ENCODE measurements around the gene SLC43A2.

Gene SLC43A2

GRCh38 chr17:1559047-1560043 is 69.3 kb downstream of the SLC43A2 start:
- ATAC-seq, result no peak
- no peak for TF ChIP-seq ZFP3 (CRISPR knock-in tag; IDR thresholded peaks at IDR 0.05)
- no peak for TF ChIP-seq ARNTL (CRISPR knock-in tag; IDR thresholded peaks at IDR 0.05; ENCODE audit: borderline replicate concordance, low read depth)
- no peak for TF ChIP-seq GLIS3 (CRISPR knock-in tag; IDR thresholded peaks at IDR 0.05)
- no peak for TF ChIP-seq CSDC2 (CRISPR knock-in tag; IDR thresholded peaks at IDR 0.05)
- TF ChIP-seq POU6F1 (CRISPR knock-in tag; IDR thresholded peaks at IDR 0.05; ENCODE audit: borderline replicate concordance, low read depth), result no peak
- no peak for TF ChIP-seq ESRRG (CRISPR knock-in tag; IDR thresholded peaks at IDR 0.05)
- TF ChIP-seq SNAI2 (CRISPR knock-in tag; IDR thresholded peaks at IDR 0.05), result no peak
- TF ChIP-seq TOX (CRISPR knock-in tag; IDR thresholded peaks at IDR 0.05; ENCODE audit: borderline replicate concordance), result no peak
- TF ChIP-seq ZNF70 (CRISPR knock-in tag; IDR thresholded peaks at IDR 0.05), result no peak
- no peak for TF ChIP-seq CREB5 (CRISPR knock-in tag; IDR thresholded peaks at IDR 0.05; ENCODE audit: low read depth)
- TF ChIP-seq ZNF8 (CRISPR knock-in tag; IDR thresholded peaks at IDR 0.05), result no peak
- no peak for TF ChIP-seq PPARA (CRISPR knock-in tag; IDR thresholded peaks at IDR 0.05; ENCODE audit: borderline replicate concordance)
- no peak for TF ChIP-seq OSR1 (CRISPR knock-in tag; IDR thresholded peaks at IDR 0.05)
- no peak for TF ChIP-seq TCF4 (CRISPR knock-in tag; IDR thresholded peaks at IDR 0.05; ENCODE audit: borderline replicate concordance)
- TF ChIP-seq TSHZ2 (CRISPR knock-in tag; IDR thresholded peaks at IDR 0.05), result no peak
- TF ChIP-seq ZNF565 (CRISPR knock-in tag; conservative IDR thresholded peaks at IDR 0.05; ENCODE audit: low read depth), result no peak
- no peak for TF ChIP-seq BACH2 (CRISPR knock-in tag; IDR thresholded peaks at IDR 0.05; ENCODE audit: borderline replicate concordance)

GRCh38 chr17:1558401-1558800 is 70.2 kb downstream of the SLC43A2 start:
- ATAC-seq, result no peak
- TF ChIP-seq GLIS3 (CRISPR knock-in tag; IDR thresholded peaks at IDR 0.05), result no peak
- no peak for TF ChIP-seq ESRRG (CRISPR knock-in tag; IDR thresholded peaks at IDR 0.05)
- TF ChIP-seq OSR1 (CRISPR knock-in tag; IDR thresholded peaks at IDR 0.05), result no peak

GRCh38 chr17:1557355-1558095 is 71.1 kb downstream of the SLC43A2 start:
- TF ChIP-seq ZNF70 (CRISPR knock-in tag; IDR thresholded peaks at IDR 0.05) (no peak), CSDC2 (CRISPR knock-in tag; IDR thresholded peaks at IDR 0.05) (no peak), GLIS3 (CRISPR knock-in tag; IDR thresholded peaks at IDR 0.05) (no peak)
- ATAC-seq, result no peak

GRCh38 chr17:1555651-1556471 is 72.8 kb downstream of the SLC43A2 start:
- no peak for TF ChIP-seq CREB5 (CRISPR knock-in tag; IDR thresholded peaks at IDR 0.05; ENCODE audit: low read depth)

More at GRCh38 chr17:1555651-1556471, 72.8 kb downstream of the SLC43A2 start:
- no peak for ATAC-seq

Measured in SK-N-SH treated with all-trans-retinoic acid at 6 μM for 48 hours (cell line).